DOHH2 (cell line): ENCODE data around the gene COL4A2.

Source experiments
- H3F3A ChIP-seq: fragments of 200-600 bp; sonication (generic), shearing (Covaris generic); 2 replicates; pipeline ENCODE4 v1.6.0; 2016; ENCODE audit warnings: antibody characterized with exemption, mild to moderate bottlenecking; ENCODE audit not compliant: control insufficient read depth, insufficient read depth
- H3K27ac ChIP-seq: fragments of 200-600 bp; sonication (generic); 2 replicates; pipeline ENCODE4 v1.5.1; 2014; ENCODE audit warnings: low read depth, mild to moderate bottlenecking, low read length, moderate library complexity
- H3K27me3 ChIP-seq: fragments of 200-600 bp; sonication (generic); 2 replicates; pipeline ENCODE4 v1.6.1; 2014; ENCODE audit warnings: mild to moderate bottlenecking, low read length, mixed read lengths; ENCODE audit not compliant: control insufficient read depth
- H3K36me3 ChIP-seq: fragments of 200-600 bp; sonication (generic); 2 replicates; pipeline ENCODE4 v1.6.1; 2014; ENCODE audit warnings: mild to moderate bottlenecking, low read length, moderate library complexity, mixed read lengths; ENCODE audit not compliant: control insufficient read depth
- H3K4me1 ChIP-seq: fragments of 200-600 bp; sonication (generic); 2 replicates; pipeline ENCODE4 v1.6.1; 2014; ENCODE audit warnings: mild to moderate bottlenecking, low read length, mixed read lengths; ENCODE audit not compliant: control insufficient read depth
- H3K4me2 ChIP-seq: fragments of 200-600 bp; sonication (generic); 2 replicates; pipeline ENCODE4 v1.6.0; 2014; ENCODE audit warnings: mild to moderate bottlenecking, low read length, moderate library complexity
- H3K4me3 ChIP-seq: fragments of 200-600 bp; sonication (generic); 2 replicates; pipeline ENCODE4 v1.5.1; 2014; ENCODE audit warnings: mild to moderate bottlenecking, low read length, mixed read lengths
- H3K79me2 ChIP-seq: fragments of 200-600 bp; sonication (generic); 2 replicates; pipeline ENCODE4 v1.6.1; 2014; ENCODE audit warnings: mild to moderate bottlenecking, low read length, mixed read lengths; ENCODE audit not compliant: control insufficient read depth
- H3K9me2 ChIP-seq: fragments of 200-600 bp; sonication (generic); replicated peaks from 2 replicates; pipeline ENCODE4 v1.6.1; 2014; ENCODE audit warnings: mild to moderate bottlenecking, low read length, mixed read lengths; ENCODE audit not compliant: control insufficient read depth
- H3K9me3 ChIP-seq: fragments of 200-600 bp; sonication (generic); 2 replicates; pipeline ENCODE4 v1.6.1; 2014; ENCODE audit warnings: antibody characterized with exemption, low read length, mixed read lengths; ENCODE audit not compliant: control insufficient read depth, insufficient read depth
- H4K20me1 ChIP-seq: fragments of 200-600 bp; sonication (generic); 2 replicates; pipeline ENCODE4 v1.6.0; 2014; ENCODE audit warnings: low read depth, mild to moderate bottlenecking, antibody characterized with exemption, low read length, moderate library complexity; ENCODE audit not compliant: control insufficient read depth, insufficient read depth
- CTCF ChIP-seq: fragments of 200-600 bp; sonication (generic); IDR thresholded peaks from one replicate; pipeline ENCODE4 v1.5.1; 2014; ENCODE audit warnings: antibody characterized with exemption, mild to moderate bottlenecking, low read depth, low read length; ENCODE audit not compliant: poor library complexity, severe bottlenecking
- EZH2phosphoT487 ChIP-seq: fragments of 200-600 bp; sonication (generic); IDR thresholded peaks from 2 replicates; pipeline ENCODE4 v1.6.1; 2017; ENCODE audit warnings: borderline replicate concordance, mild to moderate bottlenecking, antibody characterized with exemption, low read length, moderate library complexity, mixed read lengths

COL4A2 gene

GRCh38 chr13:110500341-110500740 is 193.3 kb downstream of the COL4A2 start:
- Histone ChIP-seq H3K27me3 (no peaks in the 10 kb centered on the region), H3K4me1 (no peaks in the 10 kb centered on the region), H4K20me1 (no peaks in the 10 kb centered on the region), H3K4me3 (no peak overlapping the region), H3K9me2 (no peaks in the 10 kb centered on the region), H3K79me2 (no peaks in the 10 kb centered on the region), H3K9me3 (no peaks in the 10 kb centered on the region), H3F3A (no peaks in the 10 kb centered on the region), H3K36me3 (no peaks in the 10 kb centered on the region), H3K4me2 (no peak overlapping the region), H3K27ac (no peak overlapping the region)
- TF ChIP-seq CTCF (no peak), EZH2phosphoT487 (no peak)

GRCh38 chr13:110501188-110501587 is 194.1 kb downstream of the COL4A2 start:
- Histone ChIP-seq H3F3A (no peaks in the 10 kb centered on the region), H3K27ac (no peak overlapping the region), H3K4me2 (no peak overlapping the region), H3K9me2 (no peaks in the 10 kb centered on the region), H3K36me3 (no peaks in the 10 kb centered on the region), H4K20me1 (no peaks in the 10 kb centered on the region), H3K79me2 (no peaks in the 10 kb centered on the region), H3K9me3 (no peaks in the 10 kb centered on the region), H3K4me3 (no peak overlapping the region), H3K4me1 (no peaks in the 10 kb centered on the region), H3K27me3 (no peaks in the 10 kb centered on the region)
- TF ChIP-seq EZH2phosphoT487, result no peak
- TF ChIP-seq CTCF, result no peak

GRCh38 chr13:110503037-110503901 is 196.2 kb downstream of the COL4A2 start:
- no peaks in the 10 kb centered on the region for H3K79me2 ChIP-seq
- no peaks in the 10 kb centered on the region for H3K36me3 ChIP-seq
- H3K4me2 ChIP-seq, result no peak overlapping the region
- no peaks in the 10 kb centered on the region for H3K4me1 ChIP-seq
- no peaks in the 10 kb centered on the region for H4K20me1 ChIP-seq
- H3F3A ChIP-seq, result no peaks in the 10 kb centered on the region
- H3K4me3 ChIP-seq, result no peak overlapping the region
- no peaks in the 10 kb centered on the region for H3K9me2 ChIP-seq
- no peaks in the 10 kb centered on the region for H3K27me3 ChIP-seq
- no peaks in the 10 kb centered on the region for H3K9me3 ChIP-seq
- TF ChIP-seq CTCF (no peak), EZH2phosphoT487 (no peak)
- no peak overlapping the region for H3K27ac ChIP-seq
